Amniotic epithelial cell (primary cell): ENCODE results near the gene HOXB13.

Experiments
- DNase-seq: peaks from one replicate; pipeline ENCODE4 v3.0.0-alpha.2; 2010; ENCODE audit warnings: low read depth

HOXB13 gene

DNA sequence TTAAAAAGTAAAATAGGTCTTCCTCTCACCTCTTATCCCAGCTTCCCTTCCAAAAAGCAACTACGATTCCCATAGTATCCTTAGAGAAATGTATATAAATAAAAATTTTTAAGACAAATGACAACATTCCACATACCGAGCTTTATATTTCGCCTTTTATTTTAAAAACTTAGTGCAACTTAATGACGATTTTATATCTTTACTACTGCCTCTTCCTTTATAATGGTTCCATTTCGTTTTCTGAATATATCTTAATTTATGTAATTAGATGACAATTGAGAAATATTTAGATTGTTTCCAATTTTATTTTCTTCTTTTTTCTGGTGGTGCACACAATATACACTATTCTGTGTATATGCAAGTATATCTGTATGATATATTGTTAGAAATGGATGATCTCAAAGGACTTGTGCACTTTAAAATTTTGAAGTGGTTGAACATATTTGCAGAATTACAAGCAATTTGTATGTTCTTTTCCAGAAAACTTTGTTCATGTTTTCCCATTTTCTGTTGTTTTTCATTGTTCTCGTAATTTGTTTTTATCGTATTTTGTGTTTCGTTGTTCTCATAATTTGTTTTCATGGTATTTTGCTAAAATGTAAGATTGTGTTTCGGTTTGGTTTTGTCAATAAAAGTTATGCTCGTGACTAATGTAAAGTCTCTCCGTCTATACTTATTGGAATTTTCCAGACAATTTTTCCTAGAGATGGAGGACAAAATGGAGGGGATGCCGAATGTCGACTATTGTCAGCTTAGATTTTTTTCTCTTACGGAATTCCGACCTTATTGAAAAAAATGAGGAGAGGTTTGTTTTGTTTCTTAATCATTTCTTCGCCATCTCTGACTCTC lies 20.4 kb upstream of the HOXB13 start:
- no peak for DNase-seq

DNA sequence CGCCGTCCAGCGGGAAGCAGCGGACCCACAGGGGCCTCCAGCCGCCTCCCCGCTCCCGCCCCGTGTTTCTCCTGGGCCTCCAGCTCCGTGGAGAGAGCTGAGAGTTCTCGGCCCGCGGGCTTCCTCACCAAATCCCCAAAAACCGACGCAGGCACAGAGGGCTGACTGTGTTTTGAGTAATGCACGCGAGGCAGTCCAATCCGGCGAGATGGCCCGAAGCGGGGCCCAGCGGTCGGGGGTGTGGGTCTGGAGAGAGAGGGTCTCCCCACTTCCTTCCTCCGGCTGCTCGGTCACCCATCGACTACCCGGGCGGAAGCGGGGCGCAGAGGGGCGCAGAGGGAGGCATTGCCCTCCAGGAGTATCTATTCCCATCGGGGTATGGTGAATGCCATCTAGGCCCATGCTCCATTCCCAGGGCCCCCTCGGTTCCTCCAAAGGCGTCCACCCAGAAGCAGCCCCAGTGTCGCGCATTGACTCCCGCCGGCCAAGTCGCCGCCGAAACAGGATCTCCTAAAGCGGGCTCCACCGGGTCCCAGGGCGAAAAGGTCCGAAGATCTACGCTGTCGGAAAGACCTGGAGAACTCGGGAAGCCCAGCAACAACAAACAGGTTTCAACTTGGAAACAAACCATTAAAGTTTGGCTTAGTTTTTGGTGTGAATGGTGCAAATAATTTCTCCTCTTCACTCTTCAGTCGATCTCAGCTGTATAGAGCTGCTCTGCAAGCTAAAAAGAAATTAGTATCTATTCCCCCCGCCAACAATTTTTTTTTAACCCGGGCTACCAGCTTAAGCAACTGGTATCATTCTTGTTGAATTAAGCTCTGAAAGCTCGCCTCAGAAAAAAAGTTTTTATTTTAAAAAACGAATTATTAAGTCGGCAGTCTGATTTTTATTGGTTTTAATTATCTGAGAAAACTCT lies 19.2 kb upstream of the HOXB13 start:
- no peak for DNase-seq

DNA sequence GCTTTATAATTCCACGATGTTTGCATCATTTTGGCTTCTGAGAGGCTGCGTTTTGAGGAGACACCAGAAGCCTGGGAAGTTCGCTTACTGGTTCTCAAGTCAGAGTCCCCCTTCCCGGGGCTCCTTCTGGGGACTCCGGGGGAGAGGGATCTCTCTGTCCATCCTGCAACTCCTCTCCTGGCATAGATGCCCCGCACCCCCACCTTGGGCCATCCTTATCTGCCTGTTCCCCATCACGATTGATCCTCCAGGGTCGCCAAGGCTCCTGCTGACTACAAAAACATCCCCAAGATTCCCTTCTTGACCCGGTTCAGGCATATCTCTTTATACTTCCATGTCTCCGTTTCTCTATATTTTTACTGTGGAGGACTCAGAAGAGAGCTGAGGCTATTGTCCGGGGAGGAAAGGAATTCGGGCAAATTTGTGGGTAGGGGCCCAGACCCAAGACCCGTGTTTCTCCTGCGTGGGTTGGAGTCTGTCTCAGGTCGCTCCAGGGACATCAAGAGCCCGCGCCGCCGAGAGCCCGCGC lies 18.4 kb upstream of the HOXB13 start:
- DNase-seq, result no peak

DNA sequence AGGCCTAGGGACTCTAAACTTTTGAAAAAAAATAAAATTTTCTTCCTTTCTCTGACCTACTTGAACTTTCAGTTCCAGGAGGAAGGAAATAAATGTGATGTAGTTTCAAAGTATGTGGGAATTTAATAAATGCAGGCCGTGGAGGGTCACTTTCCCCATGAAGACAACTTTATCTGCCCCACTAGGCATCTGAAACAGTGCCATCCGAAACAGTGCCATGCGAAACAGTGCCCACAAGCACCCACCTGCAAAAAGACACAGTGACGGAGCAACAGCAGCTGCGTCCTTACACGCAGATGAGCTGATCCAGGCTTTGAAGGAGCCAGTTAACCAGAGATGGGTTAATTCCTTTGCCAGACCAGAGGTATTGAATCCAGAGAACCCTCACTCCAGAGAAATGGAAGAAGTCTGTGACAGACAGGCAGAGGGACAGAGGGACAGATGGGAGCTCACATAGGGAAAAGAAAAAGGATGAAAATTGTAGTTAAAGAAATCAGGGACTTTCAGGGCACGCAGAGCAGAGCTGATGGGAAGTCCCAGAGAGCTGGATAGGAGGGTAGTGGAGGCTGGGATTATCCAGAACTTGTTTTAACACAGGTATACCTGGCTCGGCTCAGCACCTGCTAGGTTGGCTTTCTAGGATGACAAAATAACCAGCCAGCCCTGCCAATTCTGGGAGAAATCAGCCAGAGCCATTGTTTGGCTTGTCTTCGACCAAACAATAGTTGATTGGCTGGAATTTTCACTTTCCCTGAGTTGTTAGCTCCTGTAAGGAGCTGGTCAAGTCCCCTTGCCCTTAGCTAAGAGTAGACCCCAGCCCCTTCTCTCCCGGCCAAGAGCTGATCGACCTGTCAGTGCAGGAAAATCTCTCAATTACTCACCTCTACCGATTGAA lies 17.1 kb upstream of the HOXB13 start:
- DNase-seq, result no peak

DNA sequence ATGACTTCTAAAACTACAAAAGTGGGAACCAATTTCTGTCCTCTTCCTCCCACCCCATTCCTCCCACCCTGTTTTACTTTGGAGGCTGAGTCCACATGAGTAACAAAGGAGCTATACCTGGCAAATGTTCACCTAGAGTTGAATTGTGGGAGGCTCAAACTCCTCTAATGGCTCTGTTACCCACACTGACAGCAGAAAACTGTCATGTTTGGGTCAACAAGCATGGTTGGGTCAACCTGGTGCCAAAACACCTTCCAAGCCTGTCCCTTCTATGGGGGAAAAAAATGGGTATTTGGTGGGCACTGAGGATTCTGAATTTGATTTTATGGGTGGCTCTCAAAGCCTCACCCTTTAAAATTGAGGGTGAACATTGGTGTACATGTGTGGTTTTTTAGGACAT lies 12.0 kb upstream of the HOXB13 start:
- DNase-seq, result no peak

- no peak for DNase-seq
These were observed 10.4 kb upstream of the HOXB13 start for GRCh38 chr17:48738803-48739526.

DNA sequence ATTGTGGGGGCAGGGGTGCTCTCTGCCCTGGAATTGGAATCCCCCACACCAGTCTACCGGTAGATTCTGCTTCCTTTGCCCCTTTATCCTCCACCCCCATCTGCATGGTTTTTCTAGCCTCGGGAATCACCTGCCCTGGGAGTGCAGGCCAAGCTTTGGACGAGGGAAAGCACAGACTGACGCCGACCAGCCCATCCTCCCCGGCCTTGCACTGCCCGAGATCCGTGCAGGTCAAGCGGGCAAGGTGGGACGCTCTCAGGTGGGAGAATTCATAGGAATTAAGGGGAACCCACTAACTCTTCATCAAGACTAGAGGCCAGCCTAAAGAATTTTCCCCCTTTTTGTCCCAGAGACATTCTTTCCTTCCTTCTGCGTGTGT lies 9.9 kb upstream of the HOXB13 start:
- no peak for DNase-seq

- DNase-seq, result no peak
These were observed 8.9 kb upstream of the HOXB13 start for GRCh38 chr17:48737330-48738043.

DNA sequence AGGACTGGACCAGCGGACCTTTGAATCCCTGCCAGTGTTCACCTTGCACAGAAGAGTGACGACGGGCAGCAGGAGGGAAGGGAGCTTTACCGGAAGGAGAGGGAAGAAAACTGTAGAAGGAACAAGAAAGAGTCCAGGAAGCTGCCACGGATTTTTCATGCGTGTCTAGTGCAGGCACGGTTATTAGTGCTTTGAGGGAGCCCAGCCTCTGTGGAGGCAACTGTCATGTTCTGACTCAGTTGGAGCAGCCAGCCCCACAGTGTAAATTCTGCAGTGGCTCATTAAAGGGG lies 6.5 kb upstream of the HOXB13 start:
- DNase-seq, result no peak

- no peak for DNase-seq
These were observed 5.9 kb upstream of the HOXB13 start for GRCh38 chr17:48734333-48735061.

- no peak for DNase-seq
These were observed 5.2 kb upstream of the HOXB13 start for GRCh38 chr17:48733632-48734328.

DNA sequence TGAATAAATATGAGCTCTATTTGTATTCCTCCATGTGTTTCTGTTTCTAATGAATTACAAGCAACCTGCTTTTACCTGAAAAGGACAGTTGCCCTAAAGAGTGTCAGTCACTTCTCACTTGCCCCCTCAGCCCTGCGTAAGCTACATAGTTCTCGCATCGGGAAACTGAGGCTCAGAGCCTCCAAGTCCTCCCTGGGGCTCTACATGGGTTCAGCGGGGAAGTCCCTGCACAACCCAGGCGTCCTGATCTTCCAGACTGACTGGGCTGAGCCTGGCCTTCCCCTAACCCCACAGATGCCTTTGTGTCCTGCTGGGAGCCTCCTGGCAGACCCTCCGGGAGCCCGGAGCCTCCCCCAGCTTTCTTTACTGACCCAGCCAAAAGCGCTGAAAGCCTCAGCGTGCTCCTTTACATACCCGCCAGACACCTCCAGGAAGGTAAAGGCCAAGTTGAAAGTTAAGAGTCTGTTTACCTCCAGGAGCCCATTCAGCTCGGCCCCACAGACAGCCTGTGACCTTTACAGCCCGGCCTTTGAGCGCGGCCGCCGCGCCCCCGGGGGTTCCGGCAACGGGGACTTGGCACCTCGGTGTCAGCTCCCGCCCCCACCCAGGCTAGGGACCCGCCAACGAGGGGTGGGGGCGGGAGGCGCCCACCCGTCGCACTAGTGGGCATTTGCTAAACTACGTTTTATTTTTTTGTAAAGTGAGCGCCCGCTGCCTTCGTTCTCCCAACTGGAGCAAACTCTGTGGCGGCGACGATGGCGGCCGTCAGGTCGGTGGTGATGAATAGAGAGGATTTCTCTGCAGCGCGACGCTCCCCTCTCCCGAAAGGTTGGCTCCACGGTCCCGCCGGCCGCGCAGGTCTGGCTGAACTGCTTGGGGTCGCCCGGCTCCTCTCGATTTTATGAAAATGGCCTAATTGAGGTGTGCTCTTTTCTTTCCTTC lies 4.4 kb upstream of the HOXB13 start:
- DNase-seq, result no peak

DNA sequence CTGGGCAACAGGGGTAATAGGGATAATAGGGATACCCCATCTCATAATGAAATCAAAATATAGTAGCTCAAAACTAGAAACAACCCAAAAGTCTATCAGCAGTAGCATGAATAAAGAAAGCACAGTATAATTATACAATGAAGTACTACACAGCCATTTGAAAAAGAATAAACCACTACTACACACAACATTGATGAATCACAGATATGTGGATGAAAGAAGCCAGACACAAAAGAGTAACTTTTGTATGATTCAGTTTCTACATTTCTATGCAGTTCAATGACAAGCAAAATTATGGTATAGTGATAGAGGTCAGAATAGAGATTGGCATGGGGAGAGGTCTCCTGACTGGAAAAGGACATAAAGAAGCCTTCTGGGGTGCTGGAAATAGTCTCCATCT lies 2.8 kb upstream of the HOXB13 start:
- DNase-seq, result no peak

- no peak for DNase-seq
These were observed 1.6 kb upstream of the HOXB13 start for GRCh38 chr17:48730240-48730550.

DNA sequence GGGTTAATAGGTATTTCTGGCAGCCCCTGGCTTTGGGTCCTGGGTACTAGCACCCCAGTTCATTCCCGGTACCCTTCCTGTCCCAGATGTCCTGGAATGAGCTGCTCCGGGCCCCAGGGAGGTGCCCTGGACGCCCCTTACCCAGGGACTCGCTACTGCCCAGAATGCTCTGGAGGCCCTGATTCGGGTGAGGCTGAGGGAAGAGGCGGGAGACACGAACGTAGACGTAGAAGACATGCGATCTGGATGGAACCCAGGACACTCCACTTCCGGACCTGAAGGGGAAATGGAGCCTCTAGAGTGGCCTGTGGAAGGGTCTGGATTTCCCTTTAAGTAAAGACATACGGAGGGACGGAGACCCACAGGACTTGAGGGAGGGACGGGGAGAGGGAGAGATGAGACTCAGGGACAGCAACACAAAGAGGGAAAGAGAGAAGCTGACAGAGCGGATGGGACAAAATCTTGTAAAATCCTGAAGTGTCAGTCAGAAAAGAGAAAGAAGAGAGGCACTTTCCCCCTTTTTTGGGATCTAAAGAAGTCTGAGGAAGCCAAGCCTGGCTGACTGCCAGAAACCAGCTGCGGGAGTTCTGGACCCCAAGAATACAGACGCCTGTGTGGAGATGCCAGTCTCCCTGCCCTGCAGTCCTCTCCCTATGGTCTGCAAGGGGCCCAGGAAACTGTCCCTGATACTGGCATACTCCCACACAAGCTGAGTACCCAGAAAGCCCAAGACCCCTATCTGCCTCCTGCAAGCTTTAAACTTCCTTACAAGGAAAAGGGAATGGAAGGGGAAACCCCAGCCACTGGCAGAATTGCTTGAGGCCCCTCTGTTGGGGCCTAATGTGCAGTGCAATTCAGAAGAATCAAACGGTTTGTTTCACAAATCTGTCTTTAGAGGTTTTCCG lies 1.0 kb upstream of the HOXB13 start:
- no peak for DNase-seq

DNA sequence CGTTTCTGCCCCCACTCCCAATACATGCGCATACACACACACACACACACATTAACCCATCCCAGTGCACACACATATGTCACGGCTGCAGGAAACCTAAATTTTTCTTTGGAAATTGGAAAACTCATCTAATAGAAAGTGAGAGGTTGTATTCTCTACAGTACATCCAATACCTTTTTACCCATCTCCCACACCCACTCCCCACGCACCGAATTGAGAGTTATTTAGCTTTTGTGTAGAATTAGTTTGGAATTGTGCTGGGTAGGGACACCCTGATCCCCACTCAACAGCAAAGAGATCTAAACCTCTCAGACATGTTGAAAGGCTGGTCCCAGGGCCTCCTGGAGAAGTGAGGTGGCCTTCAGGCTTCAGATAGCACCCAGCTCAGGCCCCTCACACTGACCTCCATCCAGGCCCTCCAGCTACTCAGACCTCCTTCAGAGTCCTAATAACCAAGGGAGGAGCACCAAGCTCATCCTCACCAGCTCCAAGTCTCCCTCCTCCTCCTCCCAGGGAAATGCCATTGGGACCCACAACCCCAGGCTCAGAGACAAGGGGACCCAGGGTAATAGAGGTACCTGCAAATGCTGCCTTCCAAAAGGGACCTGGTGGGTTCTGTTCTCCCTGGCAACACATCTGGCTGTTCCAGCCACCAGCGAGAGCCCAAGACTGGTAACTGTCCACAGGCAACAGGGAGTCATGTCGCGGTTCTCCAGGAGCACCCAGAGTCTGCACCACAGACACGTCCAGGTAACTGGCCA lies 955 bp downstream of the HOXB13 start:
- no peak for DNase-seq

- no peak for DNase-seq
These were observed 1.6 kb downstream of the HOXB13 start for GRCh38 chr17:48726916-48727286.
